Suprapubic skin (tissue), 4 donors: Measurements from ENCODE around the gene MYO16.

ENCODE experiments used
- CTCF ChIP-seq, 2 donors: fragments of 200-600 bp in 1 of 2; fragments of 450-650 bp in 1 of 2; sonication (generic) in 1 of 2; IDR thresholded peaks; one replicate each; pipeline ENCODE4 v1.5.1; 2016 to 2019; ENCODE audit warnings: antibody characterized with exemption in 2 of 2, mild to moderate bottlenecking in 1 of 2, moderate library complexity in 1 of 2
- EP300 ChIP-seq: sonication (generic); formaldehyde crosslinking; IDR thresholded peaks from one replicate; pipeline ENCODE4 v1.6.1; 2017; ENCODE audit warnings: antibody characterized with exemption
- POLR2A ChIP-seq, 2 donors: fragments of 450-650 bp; IDR thresholded peaks; one replicate each; pipeline ENCODE4 v1.6.1; 2017; ENCODE audit warnings: antibody characterized with exemption in 2 of 2, mild to moderate bottlenecking in 2 of 2, moderate library complexity in 2 of 2
- POLR2AphosphoS5 ChIP-seq, 3 donors: sonication (generic); formaldehyde crosslinking; IDR thresholded peaks; one replicate each; pipeline ENCODE4 v1.6.1; 2017; ENCODE audit warnings: antibody characterized with exemption in 3 of 3

DNA sequence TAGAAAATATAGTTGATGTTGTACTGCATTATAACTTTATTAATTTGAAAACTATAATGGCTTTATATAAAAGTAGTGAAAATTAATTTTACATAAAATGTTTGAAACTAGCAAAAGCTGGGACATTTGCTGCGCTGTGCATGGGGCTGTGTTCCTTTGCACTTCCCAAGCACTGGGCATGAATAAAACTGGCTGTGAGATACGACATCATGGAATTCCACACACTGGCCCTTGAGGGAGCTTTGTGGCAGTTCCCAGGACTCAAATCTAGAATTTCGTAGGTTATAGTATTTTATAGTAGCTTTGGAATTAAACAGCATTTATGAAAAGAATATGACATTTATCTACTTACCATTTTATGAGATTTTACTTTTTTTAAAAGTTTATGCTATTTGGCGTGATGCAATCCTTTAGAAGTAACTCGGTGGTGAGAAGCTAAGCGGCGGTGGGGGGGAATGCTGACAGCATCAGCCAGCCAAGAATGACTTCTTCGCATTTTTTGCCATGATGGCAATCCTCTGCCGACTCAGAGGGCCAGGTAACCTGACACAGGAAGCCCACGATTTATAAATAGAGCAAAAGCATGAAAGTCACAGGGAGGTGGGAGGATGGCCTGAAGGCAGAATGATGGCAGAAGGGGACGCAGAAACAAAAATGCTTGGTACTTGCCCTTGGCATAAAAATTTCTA lies 553.5 kb downstream of the MYO16 start:
- TF ChIP-seq CTCF (IDR thresholded peaks at IDR 0.05) = no peak
- TF ChIP-seq EP300 = no peak
- TF ChIP-seq POLR2AphosphoS5 (IDR thresholded peaks at IDR 0.05) = no peak
- TF ChIP-seq POLR2A (IDR thresholded peaks at IDR 0.05) = no peak
